Measurements from ENCODE around the gene TMEM198. TPM values are rescaled to one million over a fixed set of nuclear protein-coding genes. Genes with fewer than 3 reads are reported as not detected.

TMEM198 gene
- total and polyA plus RNA-seq, 9 of the 15 experiments (the other 6 are each of a cell fraction or from before 2014, with no cell fraction given), result 0.03 to 3.8 (median 1.0) TPM

DNA sequence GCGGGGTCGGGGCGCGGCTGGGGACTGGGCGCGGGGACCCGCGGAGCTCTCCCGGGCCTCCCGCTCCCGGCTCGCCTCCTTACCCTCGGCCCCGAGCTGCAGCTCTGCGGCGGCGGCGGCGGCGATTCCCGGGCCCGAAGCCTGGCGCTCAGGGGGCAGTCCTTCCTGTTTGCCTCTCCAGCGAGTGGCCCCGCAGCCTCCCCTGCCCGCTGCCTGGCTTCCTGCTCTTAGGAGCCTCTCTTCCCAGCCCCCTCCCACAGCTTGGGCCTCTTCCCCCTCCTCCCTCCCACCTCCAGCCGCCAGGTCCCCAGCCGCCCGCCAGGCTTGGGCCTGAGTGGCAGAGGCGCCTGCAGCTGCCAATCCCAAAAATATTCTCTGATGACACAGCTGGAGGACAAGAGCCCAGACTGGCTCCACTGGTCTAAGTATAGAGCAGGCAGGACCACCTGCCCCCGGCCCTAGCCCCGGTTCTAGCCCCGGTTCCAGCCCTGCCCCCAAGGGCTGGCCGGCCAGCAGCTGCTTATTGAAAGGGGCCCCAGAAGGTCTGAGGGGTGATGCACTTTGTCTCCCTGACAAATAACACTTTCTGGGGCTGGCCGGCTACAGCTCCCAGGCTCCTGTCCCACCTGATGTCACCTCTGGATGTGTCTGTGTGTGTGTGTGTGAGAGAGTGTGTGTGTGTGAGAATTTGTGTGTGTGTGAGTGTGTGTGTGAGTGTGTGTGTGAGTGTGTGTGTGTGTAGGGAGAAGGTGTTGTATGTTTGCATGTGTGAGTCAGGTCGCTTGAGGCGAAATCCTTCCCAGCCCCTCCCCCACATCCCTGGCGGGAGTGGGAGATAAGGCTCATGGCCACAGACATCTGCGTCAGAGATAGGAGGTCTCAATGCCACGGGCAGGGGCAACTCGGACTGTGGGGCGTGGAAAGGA is 27.7 kb downstream of the TMEM198 start, which contains the start of gene OBSL1 (continued):
- TF ChIP-seq, protein P1, sequence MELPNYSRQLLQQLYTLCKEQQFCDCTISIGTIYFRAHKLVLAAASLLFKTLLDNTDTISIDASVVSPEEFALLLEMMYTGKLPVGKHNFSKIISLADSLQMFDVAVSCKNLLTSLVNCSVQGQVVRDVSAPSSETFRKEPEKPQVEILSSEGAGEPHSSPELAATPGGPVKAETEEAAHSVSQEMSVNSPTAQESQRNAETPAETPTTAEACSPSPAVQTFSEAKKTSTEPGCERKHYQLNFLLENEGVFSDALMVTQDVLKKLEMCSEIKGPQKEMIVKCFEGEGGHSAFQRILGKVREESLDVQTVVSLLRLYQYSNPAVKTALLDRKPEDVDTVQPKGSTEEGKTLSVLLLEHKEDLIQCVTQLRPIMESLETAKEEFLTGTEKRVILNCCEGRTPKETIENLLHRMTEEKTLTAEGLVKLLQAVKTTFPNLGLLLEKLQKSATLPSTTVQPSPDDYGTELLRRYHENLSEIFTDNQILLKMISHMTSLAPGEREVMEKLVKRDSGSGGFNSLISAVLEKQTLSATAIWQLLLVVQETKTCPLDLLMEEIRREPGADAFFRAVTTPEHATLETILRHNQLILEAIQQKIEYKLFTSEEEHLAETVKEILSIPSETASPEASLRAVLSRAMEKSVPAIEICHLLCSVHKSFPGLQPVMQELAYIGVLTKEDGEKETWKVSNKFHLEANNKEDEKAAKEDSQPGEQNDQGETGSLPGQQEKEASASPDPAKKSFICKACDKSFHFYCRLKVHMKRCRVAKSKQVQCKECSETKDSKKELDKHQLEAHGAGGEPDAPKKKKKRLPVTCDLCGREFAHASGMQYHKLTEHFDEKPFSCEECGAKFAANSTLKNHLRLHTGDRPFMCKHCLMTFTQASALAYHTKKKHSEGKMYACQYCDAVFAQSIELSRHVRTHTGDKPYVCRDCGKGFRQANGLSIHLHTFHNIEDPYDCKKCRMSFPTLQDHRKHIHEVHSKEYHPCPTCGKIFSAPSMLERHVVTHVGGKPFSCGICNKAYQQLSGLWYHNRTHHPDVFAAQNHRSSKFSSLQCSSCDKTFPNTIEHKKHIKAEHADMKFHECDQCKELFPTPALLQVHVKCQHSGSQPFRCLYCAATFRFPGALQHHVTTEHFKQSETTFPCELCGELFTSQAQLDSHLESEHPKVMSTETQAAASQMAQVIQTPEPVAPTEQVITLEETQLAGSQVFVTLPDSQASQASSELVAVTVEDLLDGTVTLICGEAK (IDR thresholded peaks at IDR 0.05), result 0 out of 2 replicates have a peak, but pooled peaks have one; percentile 15
- TF ChIP-seq, protein P1 (CRISPR knock-in tag; IDR thresholded peaks at IDR 0.05), result 0 out of 2 replicates have a peak, but pooled peaks have one; percentile 11
- TF ChIP-seq ZNF764 (CRISPR knock-in tag; IDR thresholded peaks at IDR 0.05; ENCODE audit: low read depth) (no peak), ZNF699 (CRISPR knock-in tag; IDR thresholded peaks at IDR 0.05; ENCODE audit: insufficient replicate concordance) (no peak), ZNF354B (CRISPR knock-in tag; IDR thresholded peaks at IDR 0.05) (no peak), ETS2 (tag; IDR thresholded peaks at IDR 0.05; ENCODE audit: borderline replicate concordance, poor library complexity, severe bottlenecking) (no peak), HDAC1 (IDR thresholded peaks at IDR 0.05) (peak; percentile 48 to 93; a peak in 3 of 4 replicates), TEAD4 (IDR thresholded peaks at IDR 0.05; ENCODE audit: low read length) (peak; percentile 79), TEAD4 (CRISPR knock-in tag; IDR thresholded peaks at IDR 0.05; ENCODE audit: borderline replicate concordance) (no peak), MAZ (CRISPR knock-in tag; conservative IDR thresholded peaks at IDR 0.05 in 1 of 2, IDR thresholded peaks at IDR 0.05 in 1 of 2) (peak in 1 of 2 experiments; percentile 59; a peak in 2 of 4 replicates), ZNF57 (CRISPR knock-in tag; IDR thresholded peaks at IDR 0.05) (no peak), LARP7 (IDR thresholded peaks at IDR 0.05) (peak; percentile 72; the same call in 1 of the 2 replicates)
- TF ChIP-seq, protein P2, sequence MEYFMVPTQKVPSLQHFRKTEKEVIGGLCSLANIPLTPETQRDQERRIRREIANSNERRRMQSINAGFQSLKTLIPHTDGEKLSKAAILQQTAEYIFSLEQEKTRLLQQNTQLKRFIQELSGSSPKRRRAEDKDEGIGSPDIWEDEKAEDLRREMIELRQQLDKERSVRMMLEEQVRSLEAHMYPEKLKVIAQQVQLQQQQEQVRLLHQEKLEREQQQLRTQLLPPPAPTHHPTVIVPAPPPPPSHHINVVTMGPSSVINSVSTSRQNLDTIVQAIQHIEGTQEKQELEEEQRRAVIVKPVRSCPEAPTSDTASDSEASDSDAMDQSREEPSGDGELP (CRISPR knock-in tag; IDR thresholded peaks at IDR 0.05; ENCODE audit: borderline replicate concordance), result peak; percentile 78
- TF ChIP-seq, protein P3, sequence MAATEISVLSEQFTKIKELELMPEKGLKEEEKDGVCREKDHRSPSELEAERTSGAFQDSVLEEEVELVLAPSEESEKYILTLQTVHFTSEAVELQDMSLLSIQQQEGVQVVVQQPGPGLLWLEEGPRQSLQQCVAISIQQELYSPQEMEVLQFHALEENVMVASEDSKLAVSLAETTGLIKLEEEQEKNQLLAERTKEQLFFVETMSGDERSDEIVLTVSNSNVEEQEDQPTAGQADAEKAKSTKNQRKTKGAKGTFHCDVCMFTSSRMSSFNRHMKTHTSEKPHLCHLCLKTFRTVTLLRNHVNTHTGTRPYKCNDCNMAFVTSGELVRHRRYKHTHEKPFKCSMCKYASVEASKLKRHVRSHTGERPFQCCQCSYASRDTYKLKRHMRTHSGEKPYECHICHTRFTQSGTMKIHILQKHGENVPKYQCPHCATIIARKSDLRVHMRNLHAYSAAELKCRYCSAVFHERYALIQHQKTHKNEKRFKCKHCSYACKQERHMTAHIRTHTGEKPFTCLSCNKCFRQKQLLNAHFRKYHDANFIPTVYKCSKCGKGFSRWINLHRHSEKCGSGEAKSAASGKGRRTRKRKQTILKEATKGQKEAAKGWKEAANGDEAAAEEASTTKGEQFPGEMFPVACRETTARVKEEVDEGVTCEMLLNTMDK (IDR thresholded peaks at IDR 0.05; ENCODE audit: borderline replicate concordance, insufficient read depth, low read depth, low read length, poor library complexity, severe bottlenecking), result no peak

Measured in K562 (cell line).